Endothelial cell of umbilical vein (primary cell): ENCODE measurements around the gene CACNA1S. TPM values are rescaled to one million over a fixed set of nuclear protein-coding genes. Genes with fewer than 3 reads are reported as not detected.

Experiments
- BruUV-seq: library from RNA; stranded (reverse); fragments of 400-500 nt; replicated peaks from 2 replicates; lab custom pipeline; 2021; lab: Mats Ljungman, UMichigan
- CTCF ChIA-PET: fragments of 300-600, 350-600 bp; sonication (Branson Sonifier 250); formaldehyde crosslinking; loops from one replicate; lab custom pipeline; 2021; ENCODE audit warnings: antibody characterized with exemption, inconsistent platforms; lab: Charles Lee
- POLR2A ChIA-PET: fragments of 300-600, 350-600 bp; sonication (Branson Sonifier 250); formaldehyde crosslinking; loops from one replicate; lab custom pipeline; 2021; ENCODE audit warnings: antibody characterized with exemption, inconsistent platforms; lab: Charles Lee
- DNase-seq: peaks from one replicate; pipeline ENCODE4 v3.0.0-alpha.2; 2011; ENCODE audit warnings: low read depth, low spot score
- FAIRE-seq: peaks from 2 replicates; lab custom pipeline; 2011; peaks lifted over from hg19 to GRCh38; lab: Jason Lieb, UNC
- H2AFZ ChIP-seq: 2 replicates; pipeline ENCODE4 v1.6.0; 2012; ENCODE audit warnings: low read depth, low read length, control low read depth, inconsistent platforms
- H3K27ac ChIP-seq: 2 replicates; pipeline ENCODE4 v1.5.1; 2011; ENCODE audit warnings: low read depth, mild to moderate bottlenecking, control low read depth, low read length, moderate library complexity; ENCODE audit not compliant: insufficient read depth
- H3K27me3 ChIP-seq, 2 experiments: 2 replicates each; pipeline versions ENCODE4 v1.6.0 to v1.6.1; 2011; ENCODE audit warnings: low read length in 2 of 2, mixed read lengths in 1 of 2; ENCODE audit not compliant: control insufficient read depth in 2 of 2, insufficient read depth in 2 of 2
- H3K36me3 ChIP-seq, 2 experiments: 2 replicates in 1 of 2; 3 replicates in 1 of 2; pipeline ENCODE4 v1.5.1; 2011; ENCODE audit warnings: low read length in 2 of 2, mild to moderate bottlenecking in 1 of 2, moderate library complexity in 1 of 2; ENCODE audit not compliant: control insufficient read depth in 2 of 2, insufficient read depth in 2 of 2; ENCODE audit errors: extremely low read depth in 1 of 2
- H3K4me1 ChIP-seq: 3 replicates; pipeline ENCODE4 v1.5.1; 2011; ENCODE audit warnings: mild to moderate bottlenecking, low read length; ENCODE audit not compliant: control insufficient read depth, insufficient read depth; ENCODE audit errors: extremely low read depth
- H3K4me2 ChIP-seq: 2 replicates; pipeline ENCODE4 v1.6.1; 2011; ENCODE audit warnings: low read length, control low read depth, mixed read lengths; ENCODE audit not compliant: insufficient read depth
- H3K4me3 ChIP-seq, 3 experiments: fragments of 200-600 bp in 1 of 3; sonication (generic), shearing (Covaris generic) in 1 of 3; replicated peaks in 1 of 3; 2 replicates each; pipeline ENCODE4 v1.5.1; 2011 to 2016; ENCODE audit warnings: control low read depth in 3 of 3, low read length in 3 of 3, mild to moderate bottlenecking in 2 of 3, inconsistent platforms in 1 of 3, low read depth in 1 of 3, moderate library complexity in 1 of 3; ENCODE audit not compliant: insufficient read depth in 1 of 3
- H3K79me2 ChIP-seq: 2 replicates; pipeline ENCODE4 v1.6.0; 2012; ENCODE audit warnings: low read length, inconsistent platforms; ENCODE audit not compliant: control insufficient read depth, insufficient read depth
- H3K9ac ChIP-seq: replicated peaks from 2 replicates; pipeline ENCODE3; 2011; ENCODE audit warnings: low read length, control low read depth; ENCODE audit not compliant: insufficient read depth; ENCODE audit errors: extremely low read depth
- H3K9me1 ChIP-seq: replicated peaks from 3 replicates; pipeline ENCODE4 v1.6.0; 2011; ENCODE audit warnings: mild to moderate bottlenecking, low read length; ENCODE audit not compliant: control insufficient read depth, insufficient read depth; ENCODE audit errors: extremely low read depth
- H3K9me3 ChIP-seq: replicated peaks from 2 replicates; pipeline ENCODE4 v1.5.1; 2012; ENCODE audit warnings: low read length, inconsistent platforms; ENCODE audit not compliant: control insufficient read depth, insufficient read depth
- H4K20me1 ChIP-seq: replicated peaks from 2 replicates; pipeline ENCODE3; 2011; ENCODE audit warnings: mild to moderate bottlenecking, low read length; ENCODE audit not compliant: control insufficient read depth, insufficient read depth; ENCODE audit errors: extremely low read depth
- EZH2 ChIP-seq: IDR thresholded peaks from 2 replicates; pipeline ENCODE4 v1.6.1; 2012; ENCODE audit warnings: borderline replicate concordance, low read depth, mild to moderate bottlenecking, moderate library complexity, low read length, inconsistent platforms; ENCODE audit not compliant: severe bottlenecking
- FOS ChIP-seq: IDR thresholded peaks from 2 replicates; pipeline ENCODE4 v1.6.1; 2011; ENCODE audit warnings: mild to moderate bottlenecking, low read length, moderate library complexity, borderline replicate concordance; ENCODE audit not compliant: insufficient read depth
- JUN ChIP-seq: IDR thresholded peaks from 2 replicates; pipeline ENCODE4 v1.6.1; 2011; ENCODE audit warnings: borderline replicate concordance, low read depth; ENCODE audit not compliant: insufficient read length, insufficient read depth
- MYC ChIP-seq: IDR thresholded peaks from one replicate; pipeline ENCODE4 v1.6.1; 2011; ENCODE audit warnings: mild to moderate bottlenecking, low read depth, low read length
- POLR2AphosphoS5 ChIP-seq: IDR thresholded peaks from 2 replicates; pipeline ENCODE4 v1.6.1; 2012; ENCODE audit warnings: low read depth, mild to moderate bottlenecking, control low read depth, low read length, moderate library complexity; ENCODE audit not compliant: insufficient read depth
- dilution Hi-C: fragments of 300-500 bp; cut with MboI; formaldehyde crosslinking; loops from one replicate; pipeline ENCODE4 v1.15.0; 2019; ENCODE audit warnings: low sequenced_read_pairs; ENCODE audit not compliant: extremely low pct_ligation_motif_present
- intact Hi-C: fragments of 100-400 bp; cut with micrococcal nuclease; formaldehyde crosslinking; loops from one replicate; pipeline ENCODE4 v1.10.0; 2022
- polyA plus RNA-seq, 4 experiments: library from polyadenylated mRNA; depleted of rRNA in 3 of 4; stranded (reverse) in 3 of 4; unstranded in 1 of 4; fragments of >200 nt; gene quantifications; 2 replicates each; pipeline versions ENCODE4 v1.2.1 to v1.2.3, GENCODE V29; 2011 to 2012; ENCODE audit warnings: missing spikeins in 1 of 4
- total RNA-seq: library from RNA; stranded (reverse); gene quantifications from 2 replicates; pipeline ENCODE4 v1.2.3, GENCODE V29; 2021

Gene CACNA1S
- total and polyA plus RNA-seq, 2 donors (not counting 3 experiments of a cell fraction or from before 2014, with no cell fraction given), result not detected

DNA sequence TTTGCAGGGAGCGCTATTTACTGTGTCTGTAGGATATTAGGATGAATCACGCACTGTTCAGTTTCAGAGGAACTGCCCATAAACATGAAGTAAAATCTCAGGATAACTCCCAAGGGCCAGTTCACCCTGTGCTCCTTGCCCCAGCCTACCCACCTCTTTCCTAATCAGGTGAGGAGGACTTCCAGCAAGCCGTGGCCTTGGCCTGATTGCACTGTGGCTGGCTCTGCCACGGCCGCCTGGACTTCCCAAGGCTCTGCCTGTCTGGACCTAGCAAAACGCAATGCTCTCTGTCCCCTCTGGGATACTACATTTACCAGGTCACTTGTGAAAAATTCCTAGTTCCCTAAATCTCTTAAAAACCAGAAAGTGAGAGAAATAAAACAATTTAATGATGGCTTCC is 22.2 kb upstream of the CACNA1S start:
- POLR2A ChIA-PET, result no interaction called here
- no peak overlapping the region for H3K9ac ChIP-seq
- no peaks in the 10 kb centered on the region for H3K79me2 ChIP-seq
- FAIRE-seq, result no peak
- no TSS peak for BruUV-seq
- no peak overlapping the region for H2AFZ ChIP-seq
- no peak overlapping the region for H3K4me3 ChIP-seq
- H3K9me3 ChIP-seq, result no peaks in the 10 kb centered on the region
- no peaks in the 10 kb centered on the region for H3K4me1 ChIP-seq
- DNase-seq, result no peak
- no peaks in the 10 kb centered on the region for H3K27me3 ChIP-seq
- intact Hi-C loops (no loop called here), dilution Hi-C loops (no loop called here)
- no peaks in the 10 kb centered on the region for H4K20me1 ChIP-seq
- H3K27ac ChIP-seq, result no peak overlapping the region
- no peaks in the 10 kb centered on the region for H3K9me1 ChIP-seq
- TF ChIP-seq MYC (no peak), FOS (no peak), POLR2AphosphoS5 (no peak), EZH2 (no peak)
- H3K36me3 ChIP-seq, result peaks cover 0 to 9% of the 10 kb centered on the region in 2 experiments
- H3K4me2 ChIP-seq, result no peak overlapping the region
- CTCF ChIA-PET, result interaction anchor here (1.0 kb wide), 1 partner anchor 13 kb away, joined by 3 read pairs; no protein-coding TSS in a partner anchor

DNA sequence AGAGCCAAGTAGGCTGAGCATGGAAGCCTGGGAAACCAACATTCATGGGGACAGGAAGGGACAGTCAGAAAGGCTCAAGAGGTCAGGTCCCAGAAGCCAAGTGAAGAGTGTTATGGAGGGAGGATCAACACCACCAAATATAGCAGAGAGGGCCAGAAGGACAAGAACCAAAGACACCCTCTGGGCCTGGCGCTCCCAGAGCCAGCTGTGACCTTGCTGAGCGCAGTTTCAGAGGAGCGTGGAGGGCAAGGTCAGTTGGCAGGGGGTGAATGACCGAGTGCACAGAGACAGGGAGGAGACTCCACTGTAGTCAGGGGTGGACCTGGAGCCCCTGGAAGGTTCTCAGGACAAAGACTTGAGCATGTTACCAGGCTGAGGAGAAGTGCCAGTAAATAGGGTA is 19.2 kb upstream of the CACNA1S start:
- ChIA-PET POLR2A (no interaction called here), CTCF (no interaction called here)
- H3K9ac ChIP-seq, result no peak overlapping the region
- H3K4me2 ChIP-seq, result no peak overlapping the region
- H3K9me3 ChIP-seq, result no peaks in the 10 kb centered on the region
- no peaks in the 10 kb centered on the region for H4K20me1 ChIP-seq
- no TSS peak for BruUV-seq
- dilution Hi-C loops (no loop called here), intact Hi-C loops (no loop called here)
- DNase-seq, result no peak
- H3K27ac ChIP-seq, result no peak overlapping the region
- FAIRE-seq, result no peak
- H3K4me3 ChIP-seq, result no peak overlapping the region
- H3K9me1 ChIP-seq, result no peaks in the 10 kb centered on the region
- no peaks in the 10 kb centered on the region for H3K79me2 ChIP-seq
- TF ChIP-seq JUN, result no peak
- H2AFZ ChIP-seq, result no peak overlapping the region
- no peaks in the 10 kb centered on the region for H3K4me1 ChIP-seq
- H3K36me3 ChIP-seq, result peaks cover 0 to 4% of the 10 kb centered on the region in 2 experiments
- no peaks in the 10 kb centered on the region for H3K27me3 ChIP-seq
